Sigmoid colon (tissue), 4 donors: ENCODE data around the gene KRT12.

Source experiments
- CTCF ChIP-seq, 4 experiments: fragments of 450-650 bp in 3 of 4; fragments of 200-600 bp in 1 of 4; IDR thresholded peaks; one replicate each; pipeline ENCODE4 v1.5.1; 2016 to 2019; ENCODE audit warnings: antibody characterized with exemption in 4 of 4, mild to moderate bottlenecking in 3 of 4, moderate library complexity in 2 of 4
- EP300 ChIP-seq, 4 donors: sonication (generic); formaldehyde crosslinking; IDR thresholded peaks; one replicate each; pipeline ENCODE4 v1.6.1; 2017; ENCODE audit warnings: antibody characterized with exemption in 4 of 4
- POLR2A ChIP-seq, 2 donors: fragments of 450-650 bp; IDR thresholded peaks; one replicate each; pipeline ENCODE4 v1.6.1; 2016; ENCODE audit warnings: antibody characterized with exemption in 2 of 2, mild to moderate bottlenecking in 2 of 2, moderate library complexity in 2 of 2
- POLR2AphosphoS5 ChIP-seq, 4 donors: sonication (generic); formaldehyde crosslinking; IDR thresholded peaks; one replicate each; pipeline ENCODE4 v1.6.1; 2017; ENCODE audit warnings: antibody characterized with exemption in 4 of 4

DNA sequence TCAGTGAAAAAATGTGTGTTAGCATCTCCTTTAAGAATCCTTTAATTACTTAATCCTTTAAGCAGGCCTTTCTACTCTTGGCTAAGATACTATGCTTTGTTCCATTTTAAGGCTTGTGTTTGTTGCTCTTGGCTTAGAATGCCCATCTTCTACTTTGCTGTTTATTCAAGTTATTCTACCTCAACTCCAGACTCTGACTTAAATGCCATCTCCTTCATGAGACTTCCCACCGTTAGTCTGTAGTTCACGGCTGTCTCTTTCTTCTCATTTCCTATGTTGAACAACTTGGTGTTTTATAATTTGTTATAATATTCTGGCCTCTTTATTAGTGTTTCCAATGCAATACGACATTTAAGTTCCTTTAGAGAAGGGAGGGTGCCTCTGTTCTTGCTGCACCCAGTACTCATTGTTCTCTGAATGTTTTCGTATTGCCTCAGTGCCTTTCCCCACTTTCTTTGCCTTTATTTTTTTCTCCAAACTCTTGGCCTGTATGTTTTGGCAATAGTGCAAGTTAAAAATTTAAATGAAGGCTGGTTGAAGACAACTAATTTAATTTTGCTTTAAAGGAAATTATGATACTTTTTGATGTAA lies 38.5 kb downstream of the KRT12 start:
- TF ChIP-seq CTCF (IDR thresholded peaks at IDR 0.05) (no peak), POLR2A (IDR thresholded peaks at IDR 0.05) (no peak), EP300 (IDR thresholded peaks at IDR 0.05) (no peak), POLR2AphosphoS5 (IDR thresholded peaks at IDR 0.05) (no peak)
